Parathyroid adenoma (tissue), 2 donors: Measurements from ENCODE around the gene SMPD1.

Experiments used
- H2AFZ ChIP-seq: fragments of 300-600 bp; sonication (generic); one replicate; pipeline ENCODE4 v1.7.0; 2017; ENCODE audit warnings: antibody characterized with exemption, mild to moderate bottlenecking
- H3K27ac ChIP-seq: fragments of 300-600 bp; sonication (generic); one replicate; pipeline ENCODE4 v1.7.0; 2017
- H3K27me3 ChIP-seq: fragments of 300-600 bp; sonication (generic); one replicate; pipeline ENCODE4 v1.7.0; 2017; ENCODE audit warnings: low read length; ENCODE audit not compliant: control insufficient read depth, insufficient read depth
- H3K36me3 ChIP-seq: fragments of 300-600 bp; sonication (generic); one replicate; pipeline ENCODE4 v1.7.0; 2017; ENCODE audit warnings: low read length; ENCODE audit not compliant: control insufficient read depth, insufficient read depth
- H3K4me1 ChIP-seq: fragments of 300-600 bp; sonication (generic); one replicate; pipeline ENCODE4 v1.7.0; 2017; ENCODE audit warnings: control low read depth
- H3K4me2 ChIP-seq: fragments of 300-600 bp; sonication (generic); one replicate; pipeline ENCODE4 v1.7.0; 2017; ENCODE audit warnings: low read length
- H3K4me3 ChIP-seq: fragments of 300-600 bp; sonication (generic); one replicate; pipeline ENCODE4 v1.7.0; 2017; ENCODE audit warnings: low read depth, low read length
- H3K79me2 ChIP-seq: fragments of 300-600 bp; sonication (generic); one replicate; pipeline ENCODE4 v1.7.0; 2017; ENCODE audit warnings: control low read depth
- H3K9ac ChIP-seq: fragments of 300-600 bp; sonication (generic); one replicate; pipeline ENCODE4 v1.7.0; 2017; ENCODE audit warnings: mild to moderate bottlenecking
- H3K9me3 ChIP-seq: fragments of 300-600 bp; sonication (generic); one replicate; pipeline ENCODE4 v1.7.0; 2017; ENCODE audit warnings: low read length; ENCODE audit not compliant: control insufficient read depth
- TF ChIP-seq, protein P1 (sequence below): fragments of 300-600 bp; sonication (generic); IDR thresholded peaks from one replicate; pipeline ENCODE4 v1.7.0; 2017; ENCODE audit warnings: antibody characterized with exemption, mild to moderate bottlenecking
- donor health status: primary hyperparathyroidism.

SMPD1 gene

DNA sequence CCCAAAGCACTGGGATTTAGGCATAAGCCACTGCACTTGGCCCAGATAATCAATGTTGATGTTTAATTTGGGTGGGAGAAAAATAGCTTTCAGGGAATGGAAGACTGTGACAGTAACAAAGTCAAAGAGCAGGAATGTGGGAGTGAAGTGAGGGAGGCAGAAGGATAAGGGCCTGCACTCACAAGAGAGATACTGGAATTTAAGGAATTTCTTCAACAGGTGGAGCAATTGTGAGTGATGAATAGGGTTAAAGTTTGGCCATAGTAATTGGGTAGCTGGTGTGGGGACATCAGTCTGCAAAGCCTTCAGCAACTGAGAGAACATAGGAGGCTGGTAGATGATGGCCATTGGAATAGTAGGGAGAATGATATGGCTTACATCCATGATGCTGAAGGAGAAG lies 37.2 kb downstream of the SMPD1 start:
- Histone ChIP-seq H3K4me3 (no peak overlapping the region), H3K4me1 (no peaks in the 10 kb centered on the region), H3K4me2 (no peak overlapping the region), H3K9me3 (no peaks in the 10 kb centered on the region), H3K27me3 (no peaks in the 10 kb centered on the region), H3K79me2 (no peaks in the 10 kb centered on the region), H3K36me3 (no peaks in the 10 kb centered on the region), H3K27ac (no peak overlapping the region), H3K9ac (no peak overlapping the region), H2AFZ (no peak overlapping the region)
- TF ChIP-seq, protein P1, sequence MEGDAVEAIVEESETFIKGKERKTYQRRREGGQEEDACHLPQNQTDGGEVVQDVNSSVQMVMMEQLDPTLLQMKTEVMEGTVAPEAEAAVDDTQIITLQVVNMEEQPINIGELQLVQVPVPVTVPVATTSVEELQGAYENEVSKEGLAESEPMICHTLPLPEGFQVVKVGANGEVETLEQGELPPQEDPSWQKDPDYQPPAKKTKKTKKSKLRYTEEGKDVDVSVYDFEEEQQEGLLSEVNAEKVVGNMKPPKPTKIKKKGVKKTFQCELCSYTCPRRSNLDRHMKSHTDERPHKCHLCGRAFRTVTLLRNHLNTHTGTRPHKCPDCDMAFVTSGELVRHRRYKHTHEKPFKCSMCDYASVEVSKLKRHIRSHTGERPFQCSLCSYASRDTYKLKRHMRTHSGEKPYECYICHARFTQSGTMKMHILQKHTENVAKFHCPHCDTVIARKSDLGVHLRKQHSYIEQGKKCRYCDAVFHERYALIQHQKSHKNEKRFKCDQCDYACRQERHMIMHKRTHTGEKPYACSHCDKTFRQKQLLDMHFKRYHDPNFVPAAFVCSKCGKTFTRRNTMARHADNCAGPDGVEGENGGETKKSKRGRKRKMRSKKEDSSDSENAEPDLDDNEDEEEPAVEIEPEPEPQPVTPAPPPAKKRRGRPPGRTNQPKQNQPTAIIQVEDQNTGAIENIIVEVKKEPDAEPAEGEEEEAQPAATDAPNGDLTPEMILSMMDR, result no peak

DNA sequence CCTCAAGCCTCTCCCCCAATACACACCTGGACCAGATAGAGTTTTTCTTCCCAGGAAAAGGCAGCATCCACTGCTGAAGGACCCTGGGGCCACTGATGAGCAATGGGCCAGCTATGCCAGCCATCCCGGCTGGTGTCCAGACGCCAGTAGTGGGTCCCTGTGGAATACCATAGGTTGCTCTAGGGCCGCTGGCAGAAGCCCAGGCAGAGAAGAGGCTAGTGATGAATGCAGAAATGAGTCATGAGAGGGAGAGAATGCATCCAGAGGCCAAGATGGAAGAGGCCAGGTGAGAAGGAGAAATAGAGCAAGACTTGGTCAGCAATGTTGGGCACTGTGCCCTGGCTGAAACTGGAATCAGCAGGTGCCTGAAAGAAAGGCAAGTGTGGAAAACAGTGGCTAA lies 41.6 kb downstream of the SMPD1 start:
- no peaks in the 10 kb centered on the region for H3K79me2 ChIP-seq
- H3K27ac ChIP-seq, result no peak overlapping the region
- no peak overlapping the region for H2AFZ ChIP-seq
- no peaks in the 10 kb centered on the region for H3K36me3 ChIP-seq
- TF ChIP-seq, protein P1, result no peak
- H3K9me3 ChIP-seq, result no peaks in the 10 kb centered on the region
- no peak overlapping the region for H3K4me3 ChIP-seq
- H3K4me1 ChIP-seq, result no peaks in the 10 kb centered on the region
- no peaks in the 10 kb centered on the region for H3K27me3 ChIP-seq
- H3K9ac ChIP-seq, result no peak overlapping the region
- H3K4me2 ChIP-seq, result no peak overlapping the region

DNA sequence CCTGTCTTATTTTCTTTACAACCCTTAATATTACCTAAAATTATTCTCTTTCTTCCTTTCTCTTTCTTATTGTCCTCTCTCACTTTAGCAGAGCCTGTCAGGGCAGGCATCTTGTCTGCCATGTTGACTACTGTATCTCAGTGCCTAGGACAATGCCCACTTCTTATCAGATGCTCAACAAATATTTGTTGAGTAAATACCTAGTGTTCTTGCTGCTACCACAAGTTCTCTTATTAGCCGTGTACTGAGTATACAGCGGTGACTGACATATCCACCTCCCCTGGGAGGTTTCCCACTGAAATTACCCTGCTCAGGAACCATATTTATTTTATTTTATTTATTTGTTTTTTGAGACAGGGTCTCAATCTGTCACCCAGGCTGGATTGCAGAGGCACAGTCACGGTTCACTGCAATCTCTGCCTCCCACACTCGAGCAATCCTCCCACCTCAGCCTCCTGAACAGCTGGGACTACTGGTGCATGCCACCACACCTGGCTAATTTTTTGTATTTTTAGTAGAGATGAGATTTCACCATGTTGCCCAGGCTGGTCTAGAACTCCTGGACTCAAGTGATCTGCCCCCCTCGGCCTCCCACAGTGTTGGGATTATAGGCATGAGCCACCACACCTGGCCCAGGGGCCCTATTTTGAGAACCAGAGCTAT lies 43.9 kb downstream of the SMPD1 start:
- H3K4me2 ChIP-seq, result no peak overlapping the region
- H3K27ac ChIP-seq, result no peak overlapping the region
- no peaks in the 10 kb centered on the region for H3K36me3 ChIP-seq
- H3K4me3 ChIP-seq, result no peak overlapping the region
- H3K27me3 ChIP-seq, result no peaks in the 10 kb centered on the region
- no peaks in the 10 kb centered on the region for H3K9me3 ChIP-seq
- TF ChIP-seq, protein P1, result no peak
- no peak overlapping the region for H2AFZ ChIP-seq
- H3K9ac ChIP-seq, result no peak overlapping the region
- no peaks in the 10 kb centered on the region for H3K79me2 ChIP-seq
- no peaks in the 10 kb centered on the region for H3K4me1 ChIP-seq

DNA sequence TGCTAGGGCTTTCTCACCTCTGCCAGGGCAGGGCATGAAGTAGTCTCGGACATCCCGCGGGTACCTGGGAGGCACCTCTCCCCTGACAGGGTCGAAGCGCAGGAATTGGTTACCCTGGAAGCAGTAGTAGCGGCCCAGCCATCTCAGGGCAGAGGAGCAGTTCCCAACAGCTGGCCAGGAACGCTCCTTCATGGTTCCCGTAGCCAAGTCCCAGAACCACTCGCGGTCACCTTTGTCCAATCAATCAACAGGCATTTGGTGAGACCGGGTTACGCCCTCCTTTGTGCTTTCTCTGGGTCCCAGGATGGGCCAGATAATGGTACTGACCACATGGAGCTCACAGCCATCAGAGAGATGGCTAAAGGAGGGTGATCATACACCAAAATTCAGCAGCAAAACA lies 47.1 kb downstream of the SMPD1 start:
- H2AFZ ChIP-seq, result no peak overlapping the region
- H3K4me1 ChIP-seq, result no peaks in the 10 kb centered on the region
- H3K79me2 ChIP-seq, result no peaks in the 10 kb centered on the region
- no peak overlapping the region for H3K4me2 ChIP-seq
- no peak overlapping the region for H3K4me3 ChIP-seq
- H3K27ac ChIP-seq, result no peak overlapping the region
- H3K9ac ChIP-seq, result no peak overlapping the region
- TF ChIP-seq, protein P1, result no peak
- H3K9me3 ChIP-seq, result no peaks in the 10 kb centered on the region
- no peaks in the 10 kb centered on the region for H3K27me3 ChIP-seq
- H3K36me3 ChIP-seq, result no peaks in the 10 kb centered on the region

DNA sequence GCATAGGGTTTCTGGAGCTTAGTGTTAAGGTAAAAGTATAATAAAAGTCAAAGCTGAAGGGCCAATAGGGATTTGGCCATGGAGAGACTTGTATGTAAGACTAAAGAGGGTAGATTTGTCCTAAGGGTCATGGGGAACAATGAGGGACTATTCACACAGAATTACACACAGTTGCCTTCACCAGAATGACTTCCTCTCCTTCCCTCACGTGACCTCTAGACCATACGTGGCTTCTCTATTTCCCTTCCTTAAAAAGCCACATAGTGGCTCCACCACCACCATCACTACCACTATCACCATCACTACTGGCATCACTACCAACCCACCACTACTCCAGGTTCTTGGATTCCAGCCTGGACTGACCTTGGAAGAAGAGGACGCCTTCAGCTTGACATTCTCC lies 47.7 kb downstream of the SMPD1 start:
- Histone ChIP-seq H3K4me3 (no peak overlapping the region), H3K9ac (no peak overlapping the region), H3K4me1 (no peaks in the 10 kb centered on the region), H2AFZ (no peak overlapping the region), H3K4me2 (no peak overlapping the region), H3K79me2 (no peaks in the 10 kb centered on the region), H3K27me3 (no peaks in the 10 kb centered on the region), H3K36me3 (no peaks in the 10 kb centered on the region), H3K27ac (no peak overlapping the region), H3K9me3 (no peaks in the 10 kb centered on the region)
- TF ChIP-seq, protein P1, result no peak
